HG02870 (cell line): ENCODE measurements around the gene HIVEP1.

Source experiments
- ATAC-seq: cut with Tn5 transposase; IDR thresholded peaks from one replicate; pipeline ENCODE4 v1.9.1; 2021; ENCODE audit warnings: mild to moderate bottlenecking, moderate library complexity; ENCODE audit not compliant: unreplicated experiment

Gene HIVEP1

DNA sequence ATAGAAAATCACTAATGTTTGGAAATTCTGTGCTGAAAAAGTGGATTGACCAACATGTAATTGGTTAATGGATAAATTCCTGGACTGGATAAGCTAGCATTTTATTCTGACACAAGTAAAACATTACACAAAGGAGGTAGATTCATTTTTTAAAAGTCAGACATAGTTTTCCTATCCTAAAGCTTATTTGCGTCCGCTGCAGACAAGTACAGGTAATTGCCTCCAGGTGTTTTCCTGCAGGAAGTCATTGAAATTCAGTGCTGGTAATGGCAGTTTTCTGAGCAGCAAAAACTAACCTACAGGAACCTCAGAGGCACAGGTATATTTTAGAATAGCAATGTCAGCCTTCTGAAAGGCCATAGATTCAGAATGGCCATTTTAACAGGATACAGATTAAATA, 20.0 kb upstream of the HIVEP1 start:
- ATAC-seq: no peak

GRCh38 chr6:11994875-11995461, 17.1 kb upstream of the HIVEP1 start:
- ATAC-seq: no peak

GRCh38 chr6:11996751-11997150, 15.4 kb upstream of the HIVEP1 start:
- no peak for ATAC-seq

DNA sequence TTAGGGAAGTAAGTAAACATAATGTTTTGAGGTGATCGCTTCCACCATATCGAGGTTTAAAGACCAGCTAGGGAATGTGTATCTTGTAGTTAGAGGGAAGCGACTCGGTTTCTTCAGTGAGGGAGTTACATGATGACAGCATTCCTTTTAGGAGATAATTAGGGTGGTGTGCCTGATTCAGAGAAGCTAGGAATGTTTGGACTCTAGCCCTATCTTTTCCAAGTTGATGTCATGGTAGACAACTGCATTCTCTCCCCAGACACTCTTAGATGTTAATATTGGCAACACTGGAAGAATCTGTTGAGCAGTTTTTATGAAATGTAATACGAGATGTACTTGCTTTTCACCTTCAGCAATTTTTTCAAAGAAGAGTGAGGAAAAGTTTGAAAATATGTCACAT, 12.9 kb upstream of the HIVEP1 start:
- ATAC-seq: no peak

- ATAC-seq: no peak
Measured at GRCh38 chr6:12000174-12000573, 11.9 kb upstream of the HIVEP1 start.

DNA sequence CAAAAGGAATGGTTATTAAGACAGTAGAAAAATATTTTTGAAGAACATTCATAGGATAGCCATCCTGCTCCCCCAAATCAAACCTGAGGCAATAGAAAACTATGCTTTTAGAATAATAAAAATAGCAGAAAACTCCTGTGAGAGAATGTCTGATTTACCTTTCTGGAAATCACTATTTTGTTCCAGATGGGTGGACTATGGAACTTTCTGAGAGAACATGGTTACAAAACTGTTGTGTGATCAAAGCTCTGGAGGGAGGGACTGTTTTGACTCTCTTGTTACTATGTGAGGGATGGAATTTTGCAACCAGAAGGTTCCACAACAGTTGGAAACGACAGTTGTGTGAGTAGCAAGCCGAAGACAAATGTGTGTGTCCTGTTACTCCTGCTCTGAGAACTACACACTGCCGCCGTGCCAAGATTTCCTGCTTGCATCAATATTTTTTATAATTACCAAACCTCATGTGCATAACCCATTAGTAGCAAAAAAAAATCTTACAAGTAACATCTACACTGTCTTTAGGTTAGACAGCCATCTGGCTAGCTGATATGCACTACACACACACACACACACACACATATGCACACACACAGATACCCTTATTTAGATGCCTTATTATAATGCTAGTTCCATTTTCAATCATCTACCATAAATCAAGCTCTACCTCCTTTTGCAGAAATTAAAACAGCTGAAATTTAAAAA, 11.0 kb upstream of the HIVEP1 start:
- ATAC-seq: no peak

GRCh38 chr6:12001706-12002435, 10.2 kb upstream of the HIVEP1 start:
- ATAC-seq: no peak

GRCh38 chr6:12007473-12007872, 4.6 kb upstream of the HIVEP1 start:
- no peak for ATAC-seq

- ATAC-seq: no peak
Measured at GRCh38 chr6:12007887-12008286, 4.2 kb upstream of the HIVEP1 start.

GRCh38 chr6:12008366-12009179, 3.5 kb upstream of the HIVEP1 start:
- peak; percentile 29 for ATAC-seq

- ATAC-seq: no peak
Measured at GRCh38 chr6:12009180-12009685, 2.9 kb upstream of the HIVEP1 start.

DNA sequence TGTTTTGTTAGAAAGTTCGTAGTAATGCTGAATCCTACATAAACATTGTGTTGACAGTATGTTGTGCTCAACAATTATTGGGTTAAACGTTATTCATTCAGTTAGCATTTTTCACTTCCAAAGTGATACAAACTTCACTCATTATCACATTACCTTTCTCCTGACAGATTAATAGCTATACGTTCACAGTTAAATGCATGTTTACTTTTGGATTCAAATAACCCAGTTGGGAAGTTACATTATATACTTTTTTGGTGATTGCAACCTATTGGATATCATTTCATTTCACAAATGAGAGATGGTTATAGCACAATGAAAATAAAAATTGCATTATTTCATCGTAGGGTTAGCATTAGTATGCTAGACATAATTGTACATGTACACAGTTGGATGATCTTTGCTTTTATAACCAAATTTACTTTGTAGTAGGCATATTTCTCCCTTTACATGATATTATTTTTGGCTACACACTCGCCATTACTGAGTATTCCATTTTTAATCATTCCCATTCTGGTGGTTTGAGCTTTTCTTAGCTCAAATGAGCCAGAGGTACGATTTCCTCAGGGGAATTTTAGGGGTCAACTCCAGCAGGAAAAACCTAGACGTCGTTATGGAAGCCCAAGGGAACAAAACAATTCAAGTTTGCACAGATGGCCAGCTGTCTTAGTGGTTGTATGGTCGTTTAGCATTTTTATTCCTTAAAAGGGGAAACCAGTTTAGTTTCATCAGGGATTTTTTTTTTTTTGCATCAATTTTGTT, 2.1 kb upstream of the HIVEP1 start:
- ATAC-seq: no peak

GRCh38 chr6:12010635-12011275, 1.4 kb upstream of the HIVEP1 start:
- ATAC-seq: peak; percentile 29

- ATAC-seq: peak; percentile 49
Measured at GRCh38 chr6:12011276-12012037, 655 bp upstream of the HIVEP1 start.

DNA sequence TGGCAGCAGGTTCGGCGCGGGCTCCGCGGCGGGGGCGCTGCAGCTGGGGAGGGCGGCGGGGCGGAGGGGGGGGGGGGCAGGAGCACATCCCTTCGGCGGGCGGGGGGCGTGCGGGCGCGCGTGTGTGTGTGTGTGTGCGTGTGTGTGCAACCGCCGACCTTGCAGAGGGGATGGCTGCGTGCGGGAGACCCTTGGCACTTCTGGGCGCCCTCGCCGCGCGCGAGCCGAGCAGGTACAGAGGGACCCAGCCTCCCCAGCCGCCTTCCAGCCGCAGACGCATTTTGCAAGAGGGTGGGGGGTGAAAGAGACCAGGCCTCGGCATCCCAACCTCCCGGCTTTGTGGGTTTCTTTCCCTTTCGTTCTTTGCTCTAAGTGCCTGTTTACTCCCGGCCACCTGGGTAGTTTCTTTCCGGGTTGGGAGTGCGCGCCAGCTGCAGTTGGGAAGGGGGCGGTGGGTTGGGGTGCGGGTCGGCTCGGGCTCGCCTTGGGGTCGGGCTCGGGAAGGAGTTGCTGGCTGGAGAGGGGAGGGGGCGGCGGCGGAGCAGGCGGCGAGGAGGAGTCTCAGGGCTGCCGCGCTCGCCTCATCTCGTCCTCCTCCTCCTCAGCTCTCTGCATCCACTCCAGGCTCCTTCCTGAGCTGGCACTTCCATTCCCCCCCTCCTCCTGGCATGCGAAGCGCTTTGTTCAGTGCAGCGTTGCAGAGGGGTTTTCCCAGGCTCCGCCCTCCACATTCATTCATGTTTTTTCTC, 620 bp downstream of the HIVEP1 start:
- no peak for ATAC-seq

DNA sequence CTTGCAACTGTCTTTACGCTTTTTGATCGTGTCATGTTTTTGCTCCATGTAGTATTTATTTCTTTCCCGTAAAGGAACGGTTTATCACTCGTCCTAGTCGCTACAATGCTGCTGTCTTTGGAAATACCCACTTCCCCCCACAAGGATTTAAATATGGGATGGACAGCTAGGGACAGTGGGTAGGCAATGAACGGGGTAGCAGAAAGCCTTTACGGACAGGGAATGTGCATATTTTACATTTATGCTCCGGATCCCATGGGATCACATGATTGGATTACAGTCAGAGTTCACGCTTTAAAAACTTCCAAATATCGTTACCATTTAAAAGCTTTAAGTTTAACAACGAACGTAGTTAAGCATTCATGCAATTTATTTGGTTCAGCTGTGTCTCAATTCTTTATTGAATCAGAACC, 1.2 kb downstream of the HIVEP1 start:
- no peak for ATAC-seq

DNA sequence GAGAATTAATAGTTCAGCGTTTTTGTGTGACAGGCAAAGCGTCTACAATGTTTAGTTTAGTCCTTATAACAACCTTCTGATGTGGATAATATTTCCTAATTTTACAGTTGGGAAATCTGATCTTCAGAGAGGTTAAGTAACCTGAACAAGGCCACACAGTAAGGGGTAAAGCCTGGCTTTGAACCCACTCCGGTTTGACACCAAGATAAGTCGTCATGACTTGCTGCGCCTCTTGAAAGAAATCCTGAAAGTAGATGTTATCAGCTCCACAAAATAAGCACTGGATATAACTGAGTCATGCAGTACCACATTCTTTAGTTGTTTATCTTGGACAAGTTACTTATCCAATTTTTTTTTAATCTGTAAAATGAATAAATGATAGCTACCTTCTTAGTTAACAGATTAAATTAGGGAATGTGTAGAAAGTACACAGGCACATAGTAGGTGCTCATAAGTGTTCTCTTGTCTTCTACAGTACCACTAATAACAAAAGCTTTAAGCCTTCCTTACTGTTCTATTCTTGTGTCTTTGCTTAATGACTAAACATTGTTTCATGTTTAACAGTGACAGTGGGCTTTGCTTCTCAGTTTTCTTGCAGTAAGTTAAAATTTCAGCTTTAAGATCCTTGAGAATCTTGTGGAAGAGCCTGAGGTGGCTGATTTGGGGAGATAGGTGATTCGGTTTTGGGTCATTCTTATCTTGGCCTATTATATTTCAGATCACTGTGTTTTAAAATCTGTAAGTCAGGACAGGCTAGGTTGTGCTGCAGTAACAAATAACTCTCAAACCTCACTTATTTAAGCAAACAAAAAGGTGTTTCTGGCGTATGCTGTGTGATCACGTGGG, 2.1 kb downstream of the HIVEP1 start:
- ATAC-seq: no peak

GRCh38 chr6:12014873-12015149, 2.7 kb downstream of the HIVEP1 start:
- no peak for ATAC-seq
